GM19372 (cell line): ENCODE data around the gene PHF21B.

ENCODE experiments used
- ATAC-seq: cut with Tn5 transposase; IDR thresholded peaks from one replicate; pipeline ENCODE4 v1.9.1; 2021; ENCODE audit warnings: mild to moderate bottlenecking, low read depth, moderate library complexity; ENCODE audit not compliant: unreplicated experiment

The PHF21B gene

GRCh38 chr22:45019861-45020655 is 10.3 kb upstream of the PHF21B start:
- ATAC-seq, result no peak

GRCh38 chr22:45014654-45015053 is 4.8 kb upstream of the PHF21B start:
- ATAC-seq, result no peak

GRCh38 chr22:45013138-45013537 is 3.3 kb upstream of the PHF21B start:
- ATAC-seq, result no peak

GRCh38 chr22:45010532-45010900 is 711 bp upstream of the PHF21B start:
- no peak for ATAC-seq

- no peak for ATAC-seq
These were observed 827 bp downstream of the PHF21B start for GRCh38 chr22:45008751-45009605.

- no peak for ATAC-seq
These were observed 1.6 kb downstream of the PHF21B start for GRCh38 chr22:45008186-45008681.

GRCh38 chr22:45007391-45008185 is 2.2 kb downstream of the PHF21B start:
- no peak for ATAC-seq

GRCh38 chr22:45006964-45007390 is 2.8 kb downstream of the PHF21B start:
- ATAC-seq, result no peak

GRCh38 chr22:45006111-45006963 is 3.5 kb downstream of the PHF21B start:
- ATAC-seq, result no peak

- no peak for ATAC-seq
These were observed 8.2 kb downstream of the PHF21B start for GRCh38 chr22:45001653-45002052.

- no peak for ATAC-seq
These were observed 9.5 kb downstream of the PHF21B start for GRCh38 chr22:45000330-45000729.

GRCh38 chr22:44999687-45000086 is 10.1 kb downstream of the PHF21B start:
- no peak for ATAC-seq

- ATAC-seq, result no peak
These were observed 10.6 kb downstream of the PHF21B start for GRCh38 chr22:44999231-44999630.

- ATAC-seq, result no peak
These were observed 11.5 kb downstream of the PHF21B start for GRCh38 chr22:44998296-44998695.

- no peak for ATAC-seq
These were observed 12.7 kb downstream of the PHF21B start for GRCh38 chr22:44997060-44997459.

- no peak for ATAC-seq
These were observed 13.2 kb downstream of the PHF21B start for GRCh38 chr22:44996648-44997047.

GRCh38 chr22:44996120-44996519 is 13.7 kb downstream of the PHF21B start:
- ATAC-seq, result no peak

GRCh38 chr22:44995715-44996114 is 14.1 kb downstream of the PHF21B start:
- no peak for ATAC-seq

GRCh38 chr22:44995105-44995514 is 14.7 kb downstream of the PHF21B start:
- ATAC-seq, result no peak
